HepG2 (cell line): ENCODE results near the gene LRRC27. TPM values are rescaled to one million over a fixed set of nuclear protein-coding genes. Genes with fewer than 3 reads are reported as not detected.
A peak's percentile ranks its signal among the peaks of the same experiment; 100 is the strongest.

ENCODE experiments used
- ZNF318 ChIP-seq: sonication (generic); formaldehyde crosslinking; IDR thresholded peaks from 2 replicates; pipeline ENCODE4 v1.4.0; 2020; ENCODE audit warnings: mild to moderate bottlenecking, missing genetic modification reagents
- ZNF563 ChIP-seq: sonication (generic); formaldehyde crosslinking; IDR thresholded peaks from 2 replicates; pipeline ENCODE4 v1.8.0; 2022; ENCODE audit warnings: mild to moderate bottlenecking, moderate library complexity, missing genetic modification reagents
- polyA plus RNA-seq, 8 experiments: library from polyadenylated mRNA; depleted of rRNA in 3 of 8; stranded (reverse) in 7 of 8; unstranded in 1 of 8; fragments of >200 nt; fragmentation: Illumina TruSeq in 4 of 8; extraction: Trizol in 4 of 8; gene quantifications; 2 replicates each; pipeline versions ENCODE4 v1.2.1 to v1.2.3, GENCODE V29; 2011 to 2016; ENCODE audit warnings: low read depth in 4 of 8, missing spikeins in 1 of 8, mixed read lengths in 1 of 8; ENCODE audit not compliant: insufficient read depth in 1 of 8
- total RNA-seq, 5 experiments: library from RNA; depleted of rRNA; stranded (reverse); fragments of >200 nt; fragmentation: Illumina TruSeq; extraction: Trizol; gene quantifications; 2 replicates each; pipeline ENCODE4 v1.2.3, GENCODE V29; 2016; ENCODE audit warnings: low read depth in 1 of 5

The LRRC27 gene
- total and polyA plus RNA-seq, 2 of the 13 experiments (the other 11 are each of a cell fraction or from before 2014, with no cell fraction given), result 4.2 to 4.6 TPM

- TF ChIP-seq ZNF318 (CRISPR knock-in tag) (no peak), ZNF563 (CRISPR knock-in tag) (peak; percentile 43; the same call in 1 of the 2 replicates)
Observed at GRCh38 chr10:132397036-132397541, 65.1 kb downstream of the LRRC27 start, which contains the start of gene PWWP2B (continued).
